Measurements from ENCODE around the gene LMX1A.

DNA sequence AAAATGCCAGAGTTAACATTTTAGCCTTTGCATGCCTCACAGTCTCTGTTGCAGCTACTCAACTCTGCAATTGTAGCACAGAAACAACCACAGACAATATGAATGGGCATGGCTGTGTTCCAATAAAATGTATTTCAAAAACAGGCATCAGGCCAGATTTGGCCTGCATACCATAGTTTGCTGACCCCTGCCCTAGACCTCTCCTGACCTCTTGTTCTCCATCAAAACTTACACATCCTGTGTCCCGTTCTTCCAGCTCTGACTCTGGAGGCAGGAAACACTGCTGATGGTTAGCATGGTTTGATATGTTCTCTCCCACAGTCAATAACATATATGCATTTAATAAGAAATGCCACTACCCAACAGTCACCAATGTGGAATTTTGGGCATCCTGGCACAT lies 138.6 kb downstream of the LMX1A start:
- TF ChIP-seq ISL1 (CRISPR knock-in tag; IDR thresholded peaks at IDR 0.05) (no peak), RARB (CRISPR knock-in tag; IDR thresholded peaks at IDR 0.05) (no peak), ARNTL (CRISPR knock-in tag; IDR thresholded peaks at IDR 0.05; ENCODE audit: borderline replicate concordance, low read depth) (no peak), ZFP30 (CRISPR knock-in tag; IDR thresholded peaks at IDR 0.05) (no peak), ZFP3 (CRISPR knock-in tag; IDR thresholded peaks at IDR 0.05) (no peak), ZC3H10 (CRISPR knock-in tag; IDR thresholded peaks at IDR 0.05) (no peak), ZNF8 (CRISPR knock-in tag; IDR thresholded peaks at IDR 0.05) (no peak), BACH2 (CRISPR knock-in tag; IDR thresholded peaks at IDR 0.05; ENCODE audit: borderline replicate concordance) (no peak), ZNF565 (CRISPR knock-in tag; conservative IDR thresholded peaks at IDR 0.05; ENCODE audit: low read depth) (no peak)
- TF ChIP-seq, protein P1, sequence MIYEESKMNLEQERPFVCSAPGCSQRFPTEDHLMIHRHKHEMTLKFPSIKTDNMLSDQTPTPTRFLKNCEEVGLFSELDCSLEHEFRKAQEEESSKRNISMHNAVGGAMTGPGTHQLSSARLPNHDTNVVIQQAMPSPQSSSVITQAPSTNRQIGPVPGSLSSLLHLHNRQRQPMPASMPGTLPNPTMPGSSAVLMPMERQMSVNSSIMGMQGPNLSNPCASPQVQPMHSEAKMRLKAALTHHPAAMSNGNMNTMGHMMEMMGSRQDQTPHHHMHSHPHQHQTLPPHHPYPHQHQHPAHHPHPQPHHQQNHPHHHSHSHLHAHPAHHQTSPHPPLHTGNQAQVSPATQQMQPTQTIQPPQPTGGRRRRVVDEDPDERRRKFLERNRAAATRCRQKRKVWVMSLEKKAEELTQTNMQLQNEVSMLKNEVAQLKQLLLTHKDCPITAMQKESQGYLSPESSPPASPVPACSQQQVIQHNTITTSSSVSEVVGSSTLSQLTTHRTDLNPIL (CRISPR knock-in tag; IDR thresholded peaks at IDR 0.05; ENCODE audit: low read depth), result no peak
